SK-N-SH (cell line): ENCODE measurements around the gene ZSCAN16. TPM values are rescaled to one million over a fixed set of nuclear protein-coding genes. Genes with fewer than 3 reads are reported as not detected.

ENCODE experiments used
- CTCF ChIA-PET: fragments of 300-600, 350-600 bp; formaldehyde crosslinking; extraction: SDS; loops from one replicate; lab custom pipeline; 2021; lab: Yijun Ruan, JAX
- POLR2A ChIA-PET: fragments of 350-600 bp; sonication (Branson Sonifier 250); formaldehyde crosslinking; extraction: SDS; loops from one replicate; lab custom pipeline; 2020; ENCODE audit warnings: antibody characterized with exemption, inconsistent platforms; lab: Yijun Ruan, JAX
- DNase-seq: peaks from one replicate; pipeline ENCODE4 v3.0.0; 2012
- H2AFZ ChIP-seq: fragments of 200-600 bp; sonication (generic); 2 replicates; pipeline ENCODE4 v1.8.1; 2016; ENCODE audit warnings: antibody characterized with exemption, mild to moderate bottlenecking, low read depth
- H3F3A ChIP-seq: fragments of 200-600 bp; sonication (generic); replicated peaks from 2 replicates; pipeline ENCODE3; 2016; ENCODE audit warnings: antibody characterized with exemption, mild to moderate bottlenecking; ENCODE audit not compliant: insufficient read depth
- H3K27ac ChIP-seq, 2 experiments: fragments of 200-500 bp in 1 of 2; fragments of 200-600 bp in 1 of 2; sonication (Bioruptor generic) in 1 of 2; sonication (generic), shearing (Covaris generic) in 1 of 2; 2 replicates each; pipeline versions ENCODE4 v1.5.1 to v1.6.1; 2014 to 2016; ENCODE audit warnings: low read depth in 2 of 2, inconsistent platforms in 1 of 2, low read length in 1 of 2, mild to moderate bottlenecking in 1 of 2, mixed read lengths in 1 of 2
- H3K27me3 ChIP-seq: fragments of 200-600 bp; sonication (generic), shearing (Covaris generic); 2 replicates; pipeline ENCODE4 v1.6.1; 2016; ENCODE audit warnings: mixed run types; ENCODE audit not compliant: insufficient read depth
- H3K36me3 ChIP-seq, 2 experiments: fragments of 200-500 bp in 1 of 2; fragments of 200-600 bp in 1 of 2; sonication (Bioruptor generic) in 1 of 2; sonication (generic) in 1 of 2; replicated peaks in 1 of 2; 2 replicates each; pipeline versions ENCODE3 to v1.5.1; 2014 to 2016; ENCODE audit warnings: low read length in 1 of 2, mild to moderate bottlenecking in 1 of 2; ENCODE audit not compliant: insufficient read depth in 2 of 2, control insufficient read depth in 1 of 2
- H3K4me1 ChIP-seq, 2 experiments: fragments of 200-500 bp in 1 of 2; fragments of 200-600 bp in 1 of 2; sonication (Bioruptor generic) in 1 of 2; sonication (generic), shearing (Covaris generic) in 1 of 2; 2 replicates each; pipeline versions ENCODE4 v1.5.1 to v1.6.1; 2014 to 2016; ENCODE audit warnings: low read depth in 1 of 2, low read length in 1 of 2, mixed run types in 1 of 2; ENCODE audit not compliant: insufficient read depth in 2 of 2, control insufficient read depth in 1 of 2
- H3K4me2 ChIP-seq: fragments of 200-600 bp; sonication (generic), shearing (Covaris generic); 2 replicates; pipeline ENCODE4 v1.6.1; 2017; ENCODE audit warnings: mixed run types
- H3K4me3 ChIP-seq, 2 experiments: fragments of 200-500 bp in 1 of 2; fragments of 200-600 bp in 1 of 2; sonication (Bioruptor generic) in 1 of 2; sonication (generic), shearing (Covaris generic) in 1 of 2; 2 replicates each; pipeline versions ENCODE4 v1.5.1 to v1.8.1; 2014 to 2016; ENCODE audit warnings: low read depth in 2 of 2, inconsistent platforms in 1 of 2, low read length in 1 of 2, mild to moderate bottlenecking in 1 of 2, mixed read lengths in 1 of 2, moderate library complexity in 1 of 2
- H3K79me2 ChIP-seq: fragments of 200-600 bp; sonication (generic); 2 replicates; pipeline ENCODE4 v1.8.1; 2017; ENCODE audit warnings: mild to moderate bottlenecking; ENCODE audit not compliant: insufficient read depth
- H3K9ac ChIP-seq: fragments of 200-600 bp; sonication (generic); 2 replicates; pipeline ENCODE4 v1.6.1; 2017; ENCODE audit warnings: mixed run types
- H3K9me2 ChIP-seq: fragments of 200-600 bp; sonication (generic); 2 replicates; pipeline ENCODE4 v1.6.1; 2017; ENCODE audit warnings: mixed run types
- H3K9me3 ChIP-seq: fragments of 200-600 bp; sonication (generic); 2 replicates; pipeline ENCODE4 v1.6.1; 2017; ENCODE audit warnings: mixed run types, mild to moderate bottlenecking, moderate library complexity
- H4K20me1 ChIP-seq: fragments of 200-600 bp; sonication (generic); 2 replicates; pipeline ENCODE4 v1.6.1; 2017; ENCODE audit warnings: mild to moderate bottlenecking, mixed run types; ENCODE audit not compliant: insufficient read depth
- ELF1 ChIP-seq: IDR thresholded peaks from 2 replicates; pipeline ENCODE4 v1.4.0; 2012
- POLR2AphosphoS5 ChIP-seq: IDR thresholded peaks from 2 replicates; pipeline ENCODE4 v1.6.1; 2012; ENCODE audit warnings: low read depth, low read length
- WGBS: methylation state at CpG from one replicate; pipeline ENCODE4 v1.1.6; 2017; ENCODE audit warnings: low lambda C conversion rate; 5-methylcytosine and 5-hydroxymethylcytosine counted together
- polyA plus RNA-seq, 3 experiments: library from polyadenylated mRNA; depleted of rRNA; stranded (reverse); fragments of >200 nt; gene quantifications; 2 replicates each; pipeline ENCODE4 v1.2.3, GENCODE V29; 2012
- TF ChIP-seq, protein P1 (sequence below): fragments of 150-350 bp; IDR thresholded peaks from 2 replicates; pipeline ENCODE4 v1.6.1; 2017; ENCODE audit warnings: antibody characterized with exemption, low read length, low read depth, borderline replicate concordance
- TF ChIP-seq, protein P2 (sequence below): IDR thresholded peaks from 2 replicates; pipeline ENCODE4 v1.6.1; 2012; ENCODE audit warnings: mild to moderate bottlenecking, low read depth, low read length, moderate library complexity

Gene ZSCAN16
- polyA plus RNA-seq, 1 of the 3 experiments (the other 2 are of a cell fraction): 3.7 TPM

DNA sequence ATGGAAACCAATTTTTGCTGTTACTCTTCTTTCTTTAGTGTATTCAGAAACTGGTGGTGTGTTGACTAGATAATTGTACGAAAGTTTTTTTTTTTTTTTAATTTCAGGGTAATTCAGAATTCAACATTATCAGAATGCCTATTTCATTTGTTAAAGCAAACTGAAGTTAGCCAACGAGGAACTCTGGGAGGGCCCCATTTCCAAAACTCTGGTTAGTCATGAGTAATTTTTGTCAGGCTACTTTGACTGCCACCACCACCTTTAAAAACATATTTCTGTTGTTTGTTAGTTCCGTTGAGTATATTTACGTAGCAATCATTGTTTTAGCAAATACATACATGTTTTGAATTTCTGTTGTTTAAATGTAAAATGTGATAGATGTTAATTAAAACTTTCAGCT lies 18.0 kb downstream of the ZSCAN16 start:
- TF ChIP-seq, protein P1, sequence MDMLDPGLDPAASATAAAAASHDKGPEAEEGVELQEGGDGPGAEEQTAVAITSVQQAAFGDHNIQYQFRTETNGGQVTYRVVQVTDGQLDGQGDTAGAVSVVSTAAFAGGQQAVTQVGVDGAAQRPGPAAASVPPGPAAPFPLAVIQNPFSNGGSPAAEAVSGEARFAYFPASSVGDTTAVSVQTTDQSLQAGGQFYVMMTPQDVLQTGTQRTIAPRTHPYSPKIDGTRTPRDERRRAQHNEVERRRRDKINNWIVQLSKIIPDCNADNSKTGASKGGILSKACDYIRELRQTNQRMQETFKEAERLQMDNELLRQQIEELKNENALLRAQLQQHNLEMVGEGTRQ: no peak
- Histone ChIP-seq H3K9me3 (no peaks in the 10 kb centered on the region), H3K27me3 (no peaks in the 10 kb centered on the region), H3K27ac (peak overlapping the region; percentile 78 to 87), H3K9me2 (no peaks in the 10 kb centered on the region), H4K20me1 (no peaks in the 10 kb centered on the region; the same call in 1 of the 2 replicates), H3K4me3 (peak overlapping the region; percentile 78 to 92), H3K79me2 (peaks cover 57% of the 10 kb centered on the region), H3K4me1 (peaks cover 7 to 16% of the 10 kb centered on the region in 2 experiments; a peak in 3 of 4 replicates), H2AFZ (peak overlapping the region; percentile 89; the same call in 1 of the 2 replicates), H3K9ac (peak overlapping the region; percentile 96), H3K4me2 (peak overlapping the region; percentile 74), H3F3A (peaks cover 8% of the 10 kb centered on the region), H3K36me3 (peaks cover 28 to 32% of the 10 kb centered on the region in 2 experiments)
- CTCF ChIA-PET: interaction anchor here (1.2 to 1.8 kb wide), 4 partner anchors 137 to 241 kb away, joined by 3 to 8 read pairs (median 3); no protein-coding TSS in a partner anchor
- WGBS: under 1% methylated on average over 4 of the region's 4 CpGs
- POLR2A ChIA-PET: interaction anchor here (1.0 to 2.1 kb wide), 7 partner anchors 10 to 464 kb away, joined by 3 to 23 read pairs (median 7); partner anchors contain the start of genes ZKSCAN4 and ZSCAN16
- no peak for DNase-seq

DNA sequence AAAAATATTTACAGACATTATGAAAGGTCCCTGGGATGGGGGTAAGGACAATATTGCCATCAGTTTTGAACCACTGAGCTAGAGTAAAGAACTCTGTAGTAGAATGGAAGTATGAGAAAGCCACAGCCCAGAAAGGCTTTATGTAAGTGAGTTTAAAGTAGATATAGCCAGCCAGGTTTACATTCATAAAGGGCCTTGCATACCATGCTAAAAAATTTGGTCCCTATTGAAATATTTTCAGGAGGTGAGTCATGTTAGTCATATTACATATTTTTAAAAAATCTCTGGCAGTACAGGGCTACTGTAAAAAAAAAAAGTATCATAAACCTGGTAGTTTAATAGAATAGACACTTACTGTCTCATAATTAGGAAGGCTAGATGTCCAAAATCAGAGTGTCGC lies 20.8 kb downstream of the ZSCAN16 start:
- Histone ChIP-seq H3K9me3 (no peaks in the 10 kb centered on the region), H3K4me3 (no peak overlapping the region), H3K27ac (no peak overlapping the region), H3K9ac (no peak overlapping the region), H3K4me2 (no peak overlapping the region), H3K9me2 (no peaks in the 10 kb centered on the region), H3F3A (no peaks in the 10 kb centered on the region), H4K20me1 (no peaks in the 10 kb centered on the region; the same call in 1 of the 2 replicates), H2AFZ (no peak overlapping the region), H3K4me1 (peaks cover 7 to 8% of the 10 kb centered on the region in 2 experiments; a peak in 2 of 4 replicates), H3K36me3 (peaks cover 56 to 58% of the 10 kb centered on the region in 2 experiments), H3K27me3 (no peaks in the 10 kb centered on the region), H3K79me2 (peaks cover 68% of the 10 kb centered on the region)
- DNase-seq: no peak
- TF ChIP-seq ELF1: no peak
- POLR2A ChIA-PET: no interaction called here
- CTCF ChIA-PET: no interaction called here
- WGBS: 100% methylated on average over 1 of the region's 1 CpG

DNA sequence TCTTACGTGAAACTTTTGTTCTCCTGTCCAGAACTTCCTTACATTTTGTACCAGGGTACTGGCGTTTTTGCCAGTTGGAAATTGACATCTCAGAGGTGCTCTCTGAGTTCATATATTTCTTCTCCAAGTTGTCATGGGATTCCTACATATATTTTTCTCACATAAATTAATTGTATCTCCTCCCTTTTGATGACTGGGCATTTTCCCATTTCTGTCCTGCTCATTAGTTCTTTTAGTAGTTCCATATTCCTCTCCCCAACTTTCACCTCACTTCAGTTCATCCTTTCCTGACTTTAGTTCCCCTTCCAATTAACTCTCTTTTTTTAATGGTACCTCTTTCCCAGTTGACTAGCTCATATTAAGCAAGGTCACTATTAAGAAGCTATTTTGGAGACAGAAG lies 28.1 kb downstream of the ZSCAN16 start:
- H3F3A ChIP-seq: no peaks in the 10 kb centered on the region
- WGBS: 94% methylated on average over 2 of the region's 2 CpGs
- POLR2A ChIA-PET: interaction anchor here (0.6 to 1.7 kb wide), 2 partner anchors 9 to 11 kb away, joined by 3 to 7 read pairs; partner anchors contain the start of gene ZKSCAN8
- peaks cover 94 to 99% of the 10 kb centered on the region in 2 experiments for H3K36me3 ChIP-seq
- H3K79me2 ChIP-seq: peaks cover 11% of the 10 kb centered on the region; the same call in 1 of the 2 replicates
- H3K4me1 ChIP-seq: no peaks in the 10 kb centered on the region
- TF ChIP-seq, protein P2, sequence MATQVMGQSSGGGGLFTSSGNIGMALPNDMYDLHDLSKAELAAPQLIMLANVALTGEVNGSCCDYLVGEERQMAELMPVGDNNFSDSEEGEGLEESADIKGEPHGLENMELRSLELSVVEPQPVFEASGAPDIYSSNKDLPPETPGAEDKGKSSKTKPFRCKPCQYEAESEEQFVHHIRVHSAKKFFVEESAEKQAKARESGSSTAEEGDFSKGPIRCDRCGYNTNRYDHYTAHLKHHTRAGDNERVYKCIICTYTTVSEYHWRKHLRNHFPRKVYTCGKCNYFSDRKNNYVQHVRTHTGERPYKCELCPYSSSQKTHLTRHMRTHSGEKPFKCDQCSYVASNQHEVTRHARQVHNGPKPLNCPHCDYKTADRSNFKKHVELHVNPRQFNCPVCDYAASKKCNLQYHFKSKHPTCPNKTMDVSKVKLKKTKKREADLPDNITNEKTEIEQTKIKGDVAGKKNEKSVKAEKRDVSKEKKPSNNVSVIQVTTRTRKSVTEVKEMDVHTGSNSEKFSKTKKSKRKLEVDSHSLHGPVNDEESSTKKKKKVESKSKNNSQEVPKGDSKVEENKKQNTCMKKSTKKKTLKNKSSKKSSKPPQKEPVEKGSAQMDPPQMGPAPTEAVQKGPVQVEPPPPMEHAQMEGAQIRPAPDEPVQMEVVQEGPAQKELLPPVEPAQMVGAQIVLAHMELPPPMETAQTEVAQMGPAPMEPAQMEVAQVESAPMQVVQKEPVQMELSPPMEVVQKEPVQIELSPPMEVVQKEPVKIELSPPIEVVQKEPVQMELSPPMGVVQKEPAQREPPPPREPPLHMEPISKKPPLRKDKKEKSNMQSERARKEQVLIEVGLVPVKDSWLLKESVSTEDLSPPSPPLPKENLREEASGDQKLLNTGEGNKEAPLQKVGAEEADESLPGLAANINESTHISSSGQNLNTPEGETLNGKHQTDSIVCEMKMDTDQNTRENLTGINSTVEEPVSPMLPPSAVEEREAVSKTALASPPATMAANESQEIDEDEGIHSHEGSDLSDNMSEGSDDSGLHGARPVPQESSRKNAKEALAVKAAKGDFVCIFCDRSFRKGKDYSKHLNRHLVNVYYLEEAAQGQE: no peak
- TF ChIP-seq POLR2AphosphoS5: no peak
- CTCF ChIA-PET: interaction anchor here (2.5 kb wide), 1 partner anchor 203 kb away, joined by 8 read pairs; no protein-coding TSS in a partner anchor
- no peaks in the 10 kb centered on the region for H3K9me2 ChIP-seq
- no peaks in the 10 kb centered on the region for H4K20me1 ChIP-seq
- no peak for DNase-seq
- no peaks in the 10 kb centered on the region; the same call in 1 of the 2 replicates for H3K9me3 ChIP-seq
- no peak overlapping the region for H3K9ac ChIP-seq
- H3K27ac ChIP-seq: no peak overlapping the region
- no peak overlapping the region for H3K4me2 ChIP-seq
- no peaks in the 10 kb centered on the region for H3K27me3 ChIP-seq
- H3K4me3 ChIP-seq: no peak overlapping the region
- no peak overlapping the region for H2AFZ ChIP-seq
